NCI-H82 (cell line): ENCODE data around the gene MDP1.

Experiments
- DNase-seq: peaks from one replicate; lab custom pipeline; 2025; lab: John Stamatoyannopoulos, UW

MDP1 gene

GRCh38 chr14:24179961-24180796 lies 35.7 kb downstream of the MDP1 start:
- no peak for DNase-seq

DNA sequence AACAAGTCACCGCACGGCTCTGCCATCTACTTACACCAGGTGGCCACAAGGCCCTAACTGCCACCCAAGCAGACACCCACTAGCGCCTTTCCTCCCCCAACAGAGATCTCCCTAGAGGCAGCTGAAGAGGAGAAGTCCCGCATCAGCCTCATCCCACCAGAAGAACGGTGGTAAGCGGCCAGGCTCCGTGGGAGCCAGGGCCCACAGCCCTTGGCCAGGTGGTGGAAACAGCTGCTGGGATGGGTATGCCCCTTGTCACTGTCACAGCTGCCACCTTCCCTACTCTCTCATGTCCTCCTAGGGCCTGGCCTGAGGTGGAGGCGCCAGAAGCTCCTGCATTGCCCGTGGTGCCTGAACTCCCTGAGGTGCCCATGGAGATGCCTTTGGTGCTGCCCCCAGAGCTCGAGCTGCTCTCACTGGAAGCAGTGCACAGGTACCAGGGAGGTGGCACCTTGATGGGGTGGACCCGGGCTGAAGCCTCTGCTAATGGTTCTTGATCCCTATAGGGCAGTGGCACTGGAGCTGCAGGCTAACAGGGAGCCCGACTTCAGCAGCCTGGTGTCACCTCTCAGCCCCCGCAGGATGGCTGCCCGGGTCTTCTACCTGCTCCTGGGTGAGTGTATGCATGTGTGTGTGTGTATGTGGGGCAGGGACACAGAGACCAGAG lies 36.4 kb downstream of the MDP1 start:
- DNase-seq = peak; percentile 18

DNA sequence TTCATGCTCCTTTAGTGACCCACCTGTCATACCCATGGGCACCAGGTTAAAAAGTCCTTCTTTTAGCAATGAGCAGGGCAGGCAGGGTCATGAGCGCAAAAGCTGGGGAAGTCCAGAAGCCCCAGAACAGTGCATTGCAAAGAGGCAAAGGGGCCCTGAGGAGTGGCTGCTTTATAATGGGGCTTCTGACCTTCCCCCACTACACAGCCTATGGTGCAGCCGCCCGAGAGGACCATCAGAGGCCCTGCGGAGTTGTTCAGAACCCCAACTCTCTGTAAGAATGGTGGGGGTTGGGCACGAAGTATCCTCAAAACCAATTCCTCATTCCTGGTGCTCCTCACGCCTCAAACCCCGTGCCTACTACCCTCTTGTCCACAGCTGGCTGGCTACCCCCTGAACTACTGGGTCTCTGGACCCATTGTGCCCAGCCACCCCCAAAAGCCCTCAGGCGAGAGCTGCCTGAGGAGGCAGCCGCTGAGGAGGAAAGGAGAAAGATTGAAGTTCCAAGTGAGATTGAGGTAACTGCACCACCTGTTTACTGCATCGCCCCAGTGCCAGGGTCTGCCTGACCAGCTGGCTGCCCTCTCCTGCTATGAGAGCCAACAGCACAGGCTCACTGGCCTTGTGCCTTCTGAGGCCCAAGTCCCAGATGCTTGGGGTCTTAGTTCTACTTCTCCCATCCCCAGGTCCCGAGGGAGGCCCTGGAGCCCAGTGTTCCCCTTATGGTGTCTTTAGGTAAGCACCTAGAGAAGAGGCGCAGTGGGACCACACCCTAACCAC lies 37.3 kb downstream of the MDP1 start:
- DNase-seq = no peak

GRCh38 chr14:24177891-24178290 lies 38.0 kb downstream of the MDP1 start:
- no peak for DNase-seq

- DNase-seq = no peak
These were observed 38.6 kb downstream of the MDP1 start for GRCh38 chr14:24177041-24177825.

GRCh38 chr14:24176599-24176998 lies 39.3 kb downstream of the MDP1 start:
- no peak for DNase-seq

DNA sequence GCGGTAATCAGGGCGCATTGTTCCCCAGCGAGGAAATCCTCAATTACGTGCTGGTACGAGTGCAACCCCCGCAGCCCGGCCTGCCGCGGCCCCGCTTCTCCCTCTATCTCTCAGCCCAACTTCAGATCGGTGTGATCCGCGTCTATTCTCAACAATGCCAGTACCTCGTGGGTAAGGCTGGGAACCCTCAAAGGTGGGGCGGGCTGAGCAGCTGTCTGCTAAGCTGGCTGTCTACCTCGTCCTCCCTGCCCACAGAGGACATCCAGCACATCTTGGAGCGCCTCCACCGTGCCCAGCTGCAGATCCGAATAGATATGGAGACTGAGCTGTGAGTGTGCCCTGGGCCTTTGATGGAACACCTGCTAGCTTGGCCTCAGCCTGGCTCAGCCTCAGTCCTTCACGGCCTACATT lies 43.0 kb downstream of the MDP1 start:
- peak; percentile 33 for DNase-seq

GRCh38 chr14:24172261-24172860 lies 43.5 kb downstream of the MDP1 start:
- peak; percentile 57 for DNase-seq

- peak; percentile 99 for DNase-seq
These were observed 44.2 kb downstream of the MDP1 start, which contains the start of gene REC8 for GRCh38 chr14:24171422-24172260. REC8 (plus strand) TSS chr14:24172080; CDS start chr14:24172553, 473 bp downstream.

GRCh38 chr14:24167469-24168114 lies 48.3 kb downstream of the MDP1 start:
- DNase-seq = no peak

GRCh38 chr14:24165785-24166184 lies 50.1 kb downstream of the MDP1 start:
- DNase-seq = no peak

- DNase-seq = no peak
These were observed 51.3 kb downstream of the MDP1 start for GRCh38 chr14:24164518-24164991.
